HepG2 (cell line): ENCODE results near the gene GRHL1. TPM values are rescaled to one million over a fixed set of nuclear protein-coding genes. Genes with fewer than 3 reads are reported as not detected.

ENCODE experiments used
- ATAC-seq: fragments of 200-7000 bp; cut with Tn5 transposase; 3 replicates; pipeline ENCODE4 v1.9.1; 2020; ENCODE audit warnings: mild to moderate bottlenecking, moderate library complexity
- BruUV-seq: library from RNA; stranded (reverse); fragments of 400-500 nt; replicated peaks from 2 replicates; lab custom pipeline; 2021; lab: Mats Ljungman, UMichigan
- CTCF ChIA-PET: fragments of 300-600 bp; formaldehyde crosslinking; extraction: SDS; loops from one replicate; lab custom pipeline; 2021; ENCODE audit warnings: low total read pairs, inconsistent platforms, low intra/inter-chr PET ratio; lab: Yijun Ruan, JAX
- POLR2A ChIA-PET: fragments of 350-600 bp; sonication (Branson Sonifier 250); formaldehyde crosslinking; loops from one replicate; lab custom pipeline; 2020; ENCODE audit warnings: antibody characterized with exemption, inconsistent platforms; lab: Yijun Ruan, JAX
- DNase-seq: peaks from one replicate; pipeline ENCODE4 v3.0.0-alpha.2; 2015; ENCODE audit warnings: low spot score
- FAIRE-seq: peaks from 3 replicates; lab custom pipeline; 2011; peaks lifted over from hg19 to GRCh38; lab: Jason Lieb, UNC
- H2AFZ ChIP-seq: one replicate; pipeline ENCODE4 v1.6.1; 2011; ENCODE audit warnings: low read length, inconsistent platforms
- H3K27ac ChIP-seq: fragments of 300-600 bp; 3 replicates; pipeline ENCODE4 v1.8.0; 2011; ENCODE audit warnings: mixed run types, mild to moderate bottlenecking, mixed read lengths, low read length, inconsistent platforms; ENCODE audit not compliant: insufficient read depth; ENCODE audit errors: extremely low read length
- H3K27me3 ChIP-seq, 2 experiments: fragments of 200-600 bp in 1 of 2; 2 replicates in 1 of 2; 3 replicates in 1 of 2; pipeline versions ENCODE4 v1.6.0 to v1.8.0; 2011; ENCODE audit warnings: low read length in 2 of 2, mild to moderate bottlenecking in 2 of 2, moderate library complexity in 2 of 2, inconsistent platforms in 1 of 2; ENCODE audit not compliant: insufficient read depth in 2 of 2, control insufficient read depth in 1 of 2
- H3K36me3 ChIP-seq, 2 experiments: fragments of 200-600 bp in 1 of 2; replicated peaks in 1 of 2; 2 replicates in 1 of 2; 3 replicates in 1 of 2; pipeline versions ENCODE4 v1.5.1 to v1.8.0; 2011; ENCODE audit warnings: low read length in 2 of 2, inconsistent platforms in 1 of 2; ENCODE audit not compliant: insufficient read depth in 2 of 2, control insufficient read depth in 1 of 2
- H3K4me1 ChIP-seq: 2 replicates; pipeline ENCODE4 v1.5.1; 2012; ENCODE audit warnings: low read length, inconsistent platforms; ENCODE audit not compliant: insufficient read depth
- H3K4me2 ChIP-seq: 2 replicates; pipeline ENCODE4 v1.6.0; 2011; ENCODE audit warnings: low read depth, low read length, inconsistent platforms
- H3K4me3 ChIP-seq, 3 experiments: fragments of 200-600 bp in 1 of 3; sonication (generic), shearing (Covaris generic) in 1 of 3; replicated peaks in 1 of 3; 2 replicates each; pipeline ENCODE4 v1.5.1; 2011 to 2016; ENCODE audit warnings: low read length in 3 of 3, inconsistent platforms in 2 of 3, low read depth in 2 of 3, mild to moderate bottlenecking in 2 of 3, control low read depth in 1 of 3, mixed read lengths in 1 of 3; ENCODE audit not compliant: insufficient read depth in 1 of 3
- H3K79me2 ChIP-seq: one replicate; pipeline ENCODE4 v1.6.1; 2011; ENCODE audit warnings: low read length, inconsistent platforms; ENCODE audit not compliant: insufficient read depth
- H3K9ac ChIP-seq: 2 replicates; pipeline ENCODE4 v1.6.0; 2011; ENCODE audit warnings: mild to moderate bottlenecking, low read depth, low read length, inconsistent platforms; ENCODE audit not compliant: insufficient read depth
- H3K9me3 ChIP-seq: 2 replicates; pipeline ENCODE4 v1.5.1; 2012; ENCODE audit warnings: mild to moderate bottlenecking, low read length
- H4K20me1 ChIP-seq: 2 replicates; pipeline ENCODE4 v1.6.0; 2011; ENCODE audit warnings: inconsistent platforms, mild to moderate bottlenecking, low read length, moderate library complexity; ENCODE audit not compliant: insufficient read depth
- EED ChIP-seq: sonication (generic); formaldehyde crosslinking; IDR thresholded peaks from 2 replicates; pipeline ENCODE4 v1.5.0; 2020; ENCODE audit warnings: mild to moderate bottlenecking, missing genetic modification reagents
- ESRRA ChIP-seq: sonication (generic); formaldehyde crosslinking; IDR thresholded peaks from 2 replicates; pipeline ENCODE4 v1.5.1; 2020; ENCODE audit warnings: mild to moderate bottlenecking, low read depth, missing genetic modification reagents
- PAX8 ChIP-seq: sonication (generic); formaldehyde crosslinking; IDR thresholded peaks from 2 replicates; pipeline ENCODE4 v1.8.0; 2022; ENCODE audit warnings: mild to moderate bottlenecking, missing genetic modification reagents, borderline replicate concordance
- REL ChIP-seq: sonication (generic); formaldehyde crosslinking; conservative IDR thresholded peaks from 2 replicates; pipeline ENCODE4 v1.8.0; 2022; ENCODE audit warnings: mild to moderate bottlenecking, missing genetic modification reagents, moderate library complexity
- SATB2 ChIP-seq: sonication (generic); formaldehyde crosslinking; IDR thresholded peaks from 2 replicates; pipeline ENCODE4 v1.5.0; 2020; ENCODE audit warnings: missing genetic modification reagents
- ZNF644 ChIP-seq: IDR thresholded peaks from 2 replicates; pipeline ENCODE4 v1.6.1; 2016; ENCODE audit warnings: low read depth
- WGBS: methylation state at CpG from one replicate; pipeline ENCODE4 v1.1.6; 2017; ENCODE audit warnings: low lambda C conversion rate; 5-methylcytosine and 5-hydroxymethylcytosine counted together
- in situ Hi-C: cut with HindIII; loops from 2 replicates; pipeline ENCODE4 v1.10.0; 2017; ENCODE audit warnings: low pct_unique_long_range_greater_than_20kb; ENCODE audit not compliant: extremely low pct_ligation_motif_present
- intact Hi-C: fragments of 100-400 bp; cut with micrococcal nuclease; formaldehyde crosslinking; loops from one replicate; pipeline ENCODE4 v1.10.0; 2022; ENCODE audit not compliant: unreplicated experiment
- polyA plus RNA-seq, 8 experiments: library from polyadenylated mRNA; depleted of rRNA in 3 of 8; stranded (reverse) in 7 of 8; unstranded in 1 of 8; fragments of >200 nt; fragmentation: Illumina TruSeq in 4 of 8; extraction: Trizol in 4 of 8; gene quantifications; 2 replicates each; pipeline versions ENCODE4 v1.2.1 to v1.2.3, GENCODE V29; 2011 to 2016; ENCODE audit warnings: low read depth in 4 of 8, missing spikeins in 1 of 8, mixed read lengths in 1 of 8; ENCODE audit not compliant: insufficient read depth in 1 of 8
- total RNA-seq, 5 experiments: library from RNA; depleted of rRNA; stranded (reverse); fragments of >200 nt; fragmentation: Illumina TruSeq; extraction: Trizol; gene quantifications; 2 replicates each; pipeline ENCODE4 v1.2.3, GENCODE V29; 2016; ENCODE audit warnings: low read depth in 1 of 5
- TF ChIP-seq, protein P1 (sequence below): IDR thresholded peaks from 2 replicates; pipeline ENCODE4 v1.6.1; 2016; ENCODE audit warnings: missing biosample characterization, missing genetic modification reagents, low read depth
- TF ChIP-seq, protein P2 (sequence below): sonication (generic); formaldehyde crosslinking; IDR thresholded peaks from 2 replicates; pipeline ENCODE4 v1.5.0; 2020; ENCODE audit warnings: mild to moderate bottlenecking, missing genetic modification reagents, moderate library complexity
- TF ChIP-seq, protein P3 (sequence below): sonication (generic); formaldehyde crosslinking; IDR thresholded peaks from 2 replicates; pipeline ENCODE4 v1.4.0; 2020; ENCODE audit warnings: missing genetic modification reagents
- TF ChIP-seq, protein P4 (sequence below): sonication (generic); formaldehyde crosslinking; IDR thresholded peaks from 2 replicates; pipeline ENCODE4 v1.5.1; 2020; ENCODE audit warnings: missing genetic modification reagents, mild to moderate bottlenecking, borderline replicate concordance

GRHL1 gene
- total and polyA plus RNA-seq, 2 of the 13 experiments (the other 11 are each of a cell fraction or from before 2014, with no cell fraction given) = 9.3 to 12.0 TPM

DNA sequence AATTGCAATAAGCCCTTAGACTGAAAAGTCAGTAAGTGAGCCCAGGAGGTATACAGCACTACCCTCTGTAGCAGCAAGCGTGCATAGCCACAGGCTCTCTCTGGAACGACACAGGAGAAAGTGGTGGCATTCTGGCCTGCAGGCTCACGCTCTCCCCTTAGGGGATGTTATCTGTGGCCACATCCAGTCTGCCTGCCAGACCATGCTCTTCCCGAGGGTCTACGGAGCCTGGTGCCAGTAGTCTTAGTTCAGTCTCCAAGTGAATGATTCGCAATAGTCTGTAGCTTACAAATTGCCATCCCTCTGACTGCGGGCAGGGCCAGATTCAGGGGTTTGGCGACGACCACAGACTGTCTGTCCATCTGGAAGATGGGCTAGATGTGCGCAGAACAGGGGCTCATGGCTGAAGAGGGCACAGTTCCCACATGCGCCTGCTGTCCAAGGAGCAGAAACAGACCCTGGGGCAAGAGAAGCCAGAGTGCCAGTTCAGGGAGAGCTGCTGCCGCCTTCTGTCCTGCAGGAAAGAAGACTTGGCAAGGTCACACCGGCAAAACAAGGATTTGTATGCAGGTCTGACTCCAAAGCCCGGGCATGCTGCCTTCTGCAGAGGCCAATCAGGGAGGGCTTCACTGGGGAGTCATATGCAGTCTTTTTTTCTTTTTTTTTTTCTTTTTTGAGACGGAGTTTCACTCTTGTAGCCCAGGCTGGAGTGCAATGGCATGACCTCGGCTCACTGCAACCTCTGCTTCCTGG, 88.3 kb downstream of the GRHL1 start:
- DNase-seq (no peak), FAIRE-seq (no peak), ATAC-seq (peak; percentile 11; the same call in 2 of the 3 replicates)
- WGBS = 60% methylated on average over 16 of the region's 16 CpGs
- peaks cover 39% of the 10 kb centered on the region for H3K4me1 ChIP-seq
- intact Hi-C loops = no loop called here
- no peaks in the 10 kb centered on the region for H4K20me1 ChIP-seq
- no TSS peak for BruUV-seq
- in situ Hi-C loops = no loop called here
- no peak overlapping the region for H3K9ac ChIP-seq
- H3K36me3 ChIP-seq = no peaks in the 10 kb centered on the region
- POLR2A ChIA-PET = no interaction called here
- CTCF ChIA-PET = no interaction called here
- H3K9me3 ChIP-seq = no peaks in the 10 kb centered on the region
- no peak overlapping the region for H3K4me2 ChIP-seq
- H3K27me3 ChIP-seq = peaks cover 7 to 63% of the 10 kb centered on the region in 2 experiments
- H3K27ac ChIP-seq = no peak overlapping the region
- no peaks in the 10 kb centered on the region for H3K79me2 ChIP-seq
- no peak overlapping the region for H3K4me3 ChIP-seq
- no peak overlapping the region for H2AFZ ChIP-seq
- TF ChIP-seq, protein P1, sequence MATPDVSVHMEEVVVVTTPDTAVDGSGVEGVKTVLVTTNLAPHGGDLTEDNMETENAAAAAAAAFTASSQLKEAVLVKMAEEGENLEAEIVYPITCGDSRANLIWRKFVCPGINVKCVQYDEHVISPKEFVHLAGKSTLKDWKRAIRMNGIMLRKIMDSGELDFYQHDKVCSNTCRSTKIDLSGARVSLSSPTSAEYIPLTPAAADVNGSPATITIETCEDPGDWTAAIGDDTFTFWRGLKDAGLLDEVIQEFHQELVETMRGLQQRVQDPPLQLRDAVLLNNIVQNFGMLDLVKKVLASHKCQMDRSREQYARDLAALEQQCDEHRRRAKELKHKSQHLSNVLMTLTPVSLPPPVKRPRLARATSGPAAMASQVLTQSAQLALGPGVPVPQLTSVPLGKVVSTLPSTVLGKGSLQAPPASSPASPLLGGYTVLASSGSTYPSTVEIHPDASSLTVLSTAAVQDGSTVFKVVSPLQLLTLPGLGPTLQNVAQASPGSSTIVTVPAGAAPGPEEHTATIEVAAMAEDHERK = no peak
- TF ChIP-seq, protein P2, sequence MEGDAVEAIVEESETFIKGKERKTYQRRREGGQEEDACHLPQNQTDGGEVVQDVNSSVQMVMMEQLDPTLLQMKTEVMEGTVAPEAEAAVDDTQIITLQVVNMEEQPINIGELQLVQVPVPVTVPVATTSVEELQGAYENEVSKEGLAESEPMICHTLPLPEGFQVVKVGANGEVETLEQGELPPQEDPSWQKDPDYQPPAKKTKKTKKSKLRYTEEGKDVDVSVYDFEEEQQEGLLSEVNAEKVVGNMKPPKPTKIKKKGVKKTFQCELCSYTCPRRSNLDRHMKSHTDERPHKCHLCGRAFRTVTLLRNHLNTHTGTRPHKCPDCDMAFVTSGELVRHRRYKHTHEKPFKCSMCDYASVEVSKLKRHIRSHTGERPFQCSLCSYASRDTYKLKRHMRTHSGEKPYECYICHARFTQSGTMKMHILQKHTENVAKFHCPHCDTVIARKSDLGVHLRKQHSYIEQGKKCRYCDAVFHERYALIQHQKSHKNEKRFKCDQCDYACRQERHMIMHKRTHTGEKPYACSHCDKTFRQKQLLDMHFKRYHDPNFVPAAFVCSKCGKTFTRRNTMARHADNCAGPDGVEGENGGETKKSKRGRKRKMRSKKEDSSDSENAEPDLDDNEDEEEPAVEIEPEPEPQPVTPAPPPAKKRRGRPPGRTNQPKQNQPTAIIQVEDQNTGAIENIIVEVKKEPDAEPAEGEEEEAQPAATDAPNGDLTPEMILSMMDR (CRISPR knock-in tag) = 0 out of 2 replicates have a peak, but pooled peaks have one; percentile 19
- no peak for TF ChIP-seq REL (CRISPR knock-in tag)
- no peak for TF ChIP-seq SATB2 (CRISPR knock-in tag)
- TF ChIP-seq, protein P3, sequence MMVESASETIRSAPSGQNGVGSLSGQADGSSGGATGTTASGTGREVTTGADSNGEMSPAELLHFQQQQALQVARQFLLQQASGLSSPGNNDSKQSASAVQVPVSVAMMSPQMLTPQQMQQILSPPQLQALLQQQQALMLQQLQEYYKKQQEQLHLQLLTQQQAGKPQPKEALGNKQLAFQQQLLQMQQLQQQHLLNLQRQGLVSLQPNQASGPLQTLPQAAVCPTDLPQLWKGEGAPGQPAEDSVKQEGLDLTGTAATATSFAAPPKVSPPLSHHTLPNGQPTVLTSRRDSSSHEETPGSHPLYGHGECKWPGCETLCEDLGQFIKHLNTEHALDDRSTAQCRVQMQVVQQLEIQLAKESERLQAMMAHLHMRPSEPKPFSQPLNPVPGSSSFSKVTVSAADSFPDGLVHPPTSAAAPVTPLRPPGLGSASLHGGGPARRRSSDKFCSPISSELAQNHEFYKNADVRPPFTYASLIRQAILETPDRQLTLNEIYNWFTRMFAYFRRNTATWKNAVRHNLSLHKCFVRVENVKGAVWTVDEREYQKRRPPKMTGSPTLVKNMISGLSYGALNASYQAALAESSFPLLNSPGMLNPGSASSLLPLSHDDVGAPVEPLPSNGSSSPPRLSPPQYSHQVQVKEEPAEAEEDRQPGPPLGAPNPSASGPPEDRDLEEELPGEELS (CRISPR knock-in tag) = no peak
- TF ChIP-seq EED (CRISPR knock-in tag) = peak; percentile 49; the same call in 1 of the 2 replicates
- no peak for TF ChIP-seq PAX8
- TF ChIP-seq ESRRA (CRISPR knock-in tag) = no peak
- TF ChIP-seq, protein P4, sequence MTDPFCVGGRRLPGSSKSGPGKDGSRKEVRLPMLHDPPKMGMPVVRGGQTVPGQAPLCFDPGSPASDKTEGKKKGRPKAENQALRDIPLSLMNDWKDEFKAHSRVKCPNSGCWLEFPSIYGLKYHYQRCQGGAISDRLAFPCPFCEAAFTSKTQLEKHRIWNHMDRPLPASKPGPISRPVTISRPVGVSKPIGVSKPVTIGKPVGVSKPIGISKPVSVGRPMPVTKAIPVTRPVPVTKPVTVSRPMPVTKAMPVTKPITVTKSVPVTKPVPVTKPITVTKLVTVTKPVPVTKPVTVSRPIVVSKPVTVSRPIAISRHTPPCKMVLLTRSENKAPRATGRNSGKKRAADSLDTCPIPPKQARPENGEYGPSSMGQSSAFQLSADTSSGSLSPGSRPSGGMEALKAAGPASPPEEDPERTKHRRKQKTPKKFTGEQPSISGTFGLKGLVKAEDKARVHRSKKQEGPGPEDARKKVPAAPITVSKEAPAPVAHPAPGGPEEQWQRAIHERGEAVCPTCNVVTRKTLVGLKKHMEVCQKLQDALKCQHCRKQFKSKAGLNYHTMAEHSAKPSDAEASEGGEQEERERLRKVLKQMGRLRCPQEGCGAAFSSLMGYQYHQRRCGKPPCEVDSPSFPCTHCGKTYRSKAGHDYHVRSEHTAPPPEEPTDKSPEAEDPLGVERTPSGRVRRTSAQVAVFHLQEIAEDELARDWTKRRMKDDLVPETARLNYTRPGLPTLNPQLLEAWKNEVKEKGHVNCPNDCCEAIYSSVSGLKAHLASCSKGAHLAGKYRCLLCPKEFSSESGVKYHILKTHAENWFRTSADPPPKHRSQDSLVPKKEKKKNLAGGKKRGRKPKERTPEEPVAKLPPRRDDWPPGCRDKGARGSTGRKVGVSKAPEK (CRISPR knock-in tag) = no peak
- TF ChIP-seq ZNF644 = no peak
